Esophagus squamous epithelium (tissue), 5 donors: ENCODE data around the gene LPIN3. TPM values are rescaled to one million over a fixed set of nuclear protein-coding genes. Genes with fewer than 3 reads are reported as not detected.

Source experiments
- DNase-seq: peaks from one replicate; lab custom pipeline; 2025; lab: John Stamatoyannopoulos, UW
- H3K27ac ChIP-seq, 4 donors: fragments of 200-600 bp; sonication (generic); one replicate each; pipeline ENCODE4 v1.5.1; 2016 to 2019; ENCODE audit warnings: mild to moderate bottlenecking in 1 of 4
- H3K27me3 ChIP-seq, 4 donors: fragments of 200-600 bp; sonication (generic); 1 replicate in 3 of 4; 2 replicates in 1 of 4; pipeline versions ENCODE4 v1.5.1 to v1.6.0; 2017 to 2021; ENCODE audit warnings: antibody characterized with exemption in 1 of 4
- H3K36me3 ChIP-seq, 3 donors: fragments of 200-600 bp; sonication (generic); one replicate each; pipeline ENCODE4 v1.5.1; 2016 to 2019
- H3K4me1 ChIP-seq, 3 donors: fragments of 200-600 bp; sonication (generic); one replicate each; pipeline ENCODE4 v1.5.1; 2017 to 2019
- H3K4me3 ChIP-seq, 4 donors: fragments of 200-600 bp; sonication (generic); 1 replicate in 3 of 4; 2 replicates in 1 of 4; pipeline ENCODE4 v1.5.1; 2016 to 2019; ENCODE audit warnings: mild to moderate bottlenecking in 2 of 4, moderate library complexity in 1 of 4
- H3K9me3 ChIP-seq, 3 donors: fragments of 200-600 bp; sonication (generic); one replicate each; pipeline ENCODE4 v1.5.1; 2016 to 2019
- POLR2A ChIP-seq, 4 donors: fragments of 450-650 bp; IDR thresholded peaks; one replicate each; pipeline ENCODE4 v1.6.1; 2017; ENCODE audit warnings: antibody characterized with exemption in 4 of 4, mild to moderate bottlenecking in 4 of 4, moderate library complexity in 3 of 4
- WGBS, 2 donors: methylation state at CpG; one replicate each; pipeline ENCODE4 v1.1.5; 2018; 5-methylcytosine and 5-hydroxymethylcytosine counted together
- intact Hi-C: fragments of 100-400 bp; cut with DNase I; formaldehyde crosslinking; loops from one replicate; pipeline ENCODE4 v1.15.0; 2022
- total RNA-seq, 4 donors: library from RNA; depleted of rRNA; stranded (reverse); fragments of >200 nt; gene quantifications; one replicate each; pipeline ENCODE4 v1.1.0, GENCODE V29; 2016
- TF ChIP-seq, protein P1 (sequence below), 6 experiments: fragments of 450-650 bp in 4 of 6; fragments of 200-600 bp in 2 of 6; sonication (generic) in 2 of 6; IDR thresholded peaks; one replicate each; pipeline ENCODE4 v1.5.1; 2016 to 2019; ENCODE audit warnings: antibody characterized with exemption in 6 of 6, mild to moderate bottlenecking in 4 of 6, moderate library complexity in 4 of 6
- donor health status: DM: yes; HTN: yes; CAD: no.

LPIN3 gene
- total RNA-seq, 4 donors from 2014 or later: 15.4 to 38.6 (median 32.9) TPM

DNA sequence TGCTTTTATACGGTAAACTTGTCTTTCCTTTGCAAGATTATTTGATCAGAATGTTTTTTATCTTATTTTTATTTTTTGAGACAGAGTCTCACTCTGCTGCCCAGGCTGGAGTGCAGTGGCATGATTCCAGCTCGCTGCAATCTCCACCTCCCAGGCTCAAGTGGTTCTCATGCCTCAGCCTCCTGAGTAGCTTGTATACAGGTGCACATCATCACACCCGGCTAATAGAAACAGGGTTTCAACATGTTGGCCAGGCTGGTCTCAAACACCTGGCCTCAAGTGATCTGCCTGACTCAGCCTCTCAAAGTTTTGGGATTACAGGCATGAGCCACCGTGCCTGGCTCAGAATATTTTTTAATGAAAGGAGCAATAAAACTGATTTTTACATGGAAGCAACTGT is 8.9 kb upstream of the LPIN3 start:
- intact Hi-C loops: loop anchor here (10.0 kb wide), 1 partner anchor 197 kb away; the partner anchor contains the start of gene PLCG1
- Histone ChIP-seq H3K4me3 (no peak overlapping the region), H3K27ac (no peak overlapping the region), H3K27me3 (no peaks in the 10 kb centered on the region), H3K4me1 (peaks cover 7 to 34% (median 13%) of the 10 kb centered on the region in 3 donors), H3K36me3 (no peaks in the 10 kb centered on the region), H3K9me3 (no peaks in the 10 kb centered on the region)
- TF ChIP-seq, protein P1, sequence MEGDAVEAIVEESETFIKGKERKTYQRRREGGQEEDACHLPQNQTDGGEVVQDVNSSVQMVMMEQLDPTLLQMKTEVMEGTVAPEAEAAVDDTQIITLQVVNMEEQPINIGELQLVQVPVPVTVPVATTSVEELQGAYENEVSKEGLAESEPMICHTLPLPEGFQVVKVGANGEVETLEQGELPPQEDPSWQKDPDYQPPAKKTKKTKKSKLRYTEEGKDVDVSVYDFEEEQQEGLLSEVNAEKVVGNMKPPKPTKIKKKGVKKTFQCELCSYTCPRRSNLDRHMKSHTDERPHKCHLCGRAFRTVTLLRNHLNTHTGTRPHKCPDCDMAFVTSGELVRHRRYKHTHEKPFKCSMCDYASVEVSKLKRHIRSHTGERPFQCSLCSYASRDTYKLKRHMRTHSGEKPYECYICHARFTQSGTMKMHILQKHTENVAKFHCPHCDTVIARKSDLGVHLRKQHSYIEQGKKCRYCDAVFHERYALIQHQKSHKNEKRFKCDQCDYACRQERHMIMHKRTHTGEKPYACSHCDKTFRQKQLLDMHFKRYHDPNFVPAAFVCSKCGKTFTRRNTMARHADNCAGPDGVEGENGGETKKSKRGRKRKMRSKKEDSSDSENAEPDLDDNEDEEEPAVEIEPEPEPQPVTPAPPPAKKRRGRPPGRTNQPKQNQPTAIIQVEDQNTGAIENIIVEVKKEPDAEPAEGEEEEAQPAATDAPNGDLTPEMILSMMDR (IDR thresholded peaks at IDR 0.05): no peak
- no peak for TF ChIP-seq POLR2A (IDR thresholded peaks at IDR 0.05)
- 65 to 77% methylated on average over 4 of the region's 4 CpGs for WGBS, 2 donors
- DNase-seq: no peak

DNA sequence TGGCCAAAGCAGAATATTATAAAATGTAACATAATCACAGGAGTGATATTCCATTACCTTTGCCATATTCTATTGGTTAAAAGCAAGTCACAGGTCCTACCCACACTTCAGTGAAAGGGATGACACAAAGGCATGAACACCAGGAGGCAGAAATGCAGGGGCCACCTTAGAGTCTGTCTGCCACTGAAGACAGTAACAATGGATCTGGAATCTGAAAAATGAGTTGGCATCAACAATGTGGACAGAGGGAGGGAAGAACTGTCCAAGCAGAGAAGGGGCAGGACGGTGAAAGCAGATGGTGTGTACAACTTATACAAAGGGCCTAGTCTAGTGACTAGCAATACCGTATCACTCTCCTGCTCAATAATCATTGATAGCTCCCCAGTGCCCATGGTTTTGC is 6.6 kb upstream of the LPIN3 start:
- H3K27ac ChIP-seq: peak overlapping the region; percentile 19 to 80 (median 72)
- TF ChIP-seq, protein P1 (IDR thresholded peaks at IDR 0.05): no peak
- TF ChIP-seq POLR2A (IDR thresholded peaks at IDR 0.05): no peak
- intact Hi-C loops: loop anchor here (10.0 kb wide), 1 partner anchor 199 kb away; the partner anchor contains the start of gene PLCG1
- DNase-seq: no peak
- WGBS, 2 donors: 89 to 91% methylated on average over 2 of the region's 2 CpGs
- no peak overlapping the region for H3K4me3 ChIP-seq
- no peaks in the 10 kb centered on the region for H3K27me3 ChIP-seq
- peaks cover 2 to 33% (median 10%) of the 10 kb centered on the region in 3 donors for H3K4me1 ChIP-seq
- H3K9me3 ChIP-seq: no peaks in the 10 kb centered on the region
- no peaks in the 10 kb centered on the region for H3K36me3 ChIP-seq

DNA sequence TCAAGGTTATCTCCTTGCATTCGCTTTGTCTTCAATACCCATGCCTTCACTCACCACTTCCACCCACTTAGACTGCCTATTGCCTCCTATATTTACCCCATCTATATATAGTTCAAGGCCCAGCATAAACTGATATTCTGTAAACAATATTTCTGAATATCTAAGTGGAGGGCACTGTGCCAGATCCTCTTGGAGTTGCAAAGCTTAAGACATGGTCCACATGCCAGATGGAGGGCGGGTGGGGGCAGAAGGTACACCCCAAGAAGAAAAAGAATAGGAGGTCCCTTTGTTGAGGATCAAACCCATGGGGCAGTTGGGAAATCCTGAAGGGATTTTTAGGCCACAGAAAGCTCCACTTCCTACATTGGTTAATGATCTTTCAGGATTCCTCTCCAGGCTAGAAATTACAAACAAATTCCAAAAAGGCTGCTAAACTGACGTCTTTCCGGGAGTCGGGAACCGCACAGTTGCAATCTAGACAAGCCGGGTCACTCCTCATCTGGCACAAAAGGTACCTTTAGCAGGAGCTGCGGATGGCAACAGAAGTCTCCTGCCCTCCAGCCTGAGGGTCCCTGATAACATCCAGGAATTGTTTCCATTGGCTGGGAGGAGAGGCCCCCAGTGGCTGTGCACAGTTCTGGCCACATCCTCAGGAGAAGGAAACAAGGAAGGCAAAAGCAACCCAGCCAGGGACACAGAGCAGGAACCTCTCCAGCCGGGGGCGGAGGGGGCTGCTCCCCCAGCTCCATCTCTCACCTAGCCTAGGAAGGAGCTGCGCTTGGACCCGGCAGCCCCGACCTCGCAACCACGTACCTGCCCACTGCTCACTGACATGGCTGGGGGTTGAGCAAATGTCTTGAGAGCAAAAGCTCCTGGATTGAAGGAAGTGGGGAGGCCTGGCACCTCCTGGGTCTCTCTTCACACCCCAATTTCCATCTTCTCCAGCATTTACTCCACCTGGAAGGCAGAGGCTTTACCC is 5.9 kb upstream of the LPIN3 start:
- no peak for DNase-seq
- intact Hi-C loops: loop anchor here (10.0 kb wide), 1 partner anchor 200 kb away; the partner anchor contains the start of gene PLCG1
- TF ChIP-seq, protein P1 (IDR thresholded peaks at IDR 0.05): no peak
- TF ChIP-seq POLR2A (IDR thresholded peaks at IDR 0.05): no peak
- Histone ChIP-seq H3K27ac (peak overlapping the region; percentile 53 to 80 (median 72)), H3K27me3 (no peaks in the 10 kb centered on the region), H3K4me1 (peaks cover 0 to 33% (median 15%) of the 10 kb centered on the region in 3 donors), H3K4me3 (no peak overlapping the region), H3K9me3 (no peaks in the 10 kb centered on the region), H3K36me3 (no peaks in the 10 kb centered on the region)
- WGBS, 2 donors: 76 to 83% methylated on average over 9 to 10 of the region's 15 CpGs

DNA sequence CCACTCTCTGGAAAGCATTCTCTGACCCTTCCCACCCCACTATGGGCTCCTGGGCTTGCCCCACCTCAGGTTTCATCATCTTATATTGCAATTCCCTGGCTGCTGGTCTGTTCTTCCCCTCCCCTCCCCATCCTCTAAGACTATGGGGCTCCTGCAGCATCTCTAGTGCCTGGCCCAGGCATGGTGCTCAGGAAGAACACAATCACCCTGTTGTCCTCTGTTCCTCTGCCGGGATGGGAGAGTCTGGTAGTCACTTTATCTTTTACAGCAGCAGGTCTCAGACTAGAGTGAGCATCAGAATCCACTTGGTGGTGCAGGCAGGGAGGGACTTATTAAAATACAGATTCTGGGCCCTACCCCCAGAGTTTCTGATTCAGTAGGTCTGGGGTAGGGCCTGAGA is 5.0 kb upstream of the LPIN3 start:
- H3K4me1 ChIP-seq: peaks cover 0 to 36% (median 17%) of the 10 kb centered on the region in 3 donors
- intact Hi-C loops: loop anchor here (10.0 kb wide), 1 partner anchor 201 kb away; the partner anchor contains the start of gene PLCG1
- WGBS, 2 donors: 90% methylated on average over 1 of the region's 1 CpG; no CpG with 5 or more reads in 1 of the 2 donors
- DNase-seq: no peak
- no peaks in the 10 kb centered on the region for H3K36me3 ChIP-seq
- H3K27ac ChIP-seq: peak overlapping the region in 3 of 4 donors; percentile 71 to 80 (median 74)
- no peaks in the 10 kb centered on the region for H3K27me3 ChIP-seq
- TF ChIP-seq, protein P1 (IDR thresholded peaks at IDR 0.05): no peak
- TF ChIP-seq POLR2A (IDR thresholded peaks at IDR 0.05): no peak
- no peaks in the 10 kb centered on the region for H3K9me3 ChIP-seq
- H3K4me3 ChIP-seq: no peak overlapping the region
